EH (cell line): ENCODE results near the gene RNF183.

Experiments used
- DNase-seq: peaks from one replicate; pipeline ENCODE4 v3.0.0-alpha.2; 2015; ENCODE audit warnings: low read depth

RNF183 gene

GRCh38 chr9:113302792-113303418 is at the start of gene RNF183:
TSS of gene RNF183 (minus strand) at chr9:113303376. CDS start at chr9:113298184, 5,192 bp downstream.
- DNase-seq: no peak

DNA sequence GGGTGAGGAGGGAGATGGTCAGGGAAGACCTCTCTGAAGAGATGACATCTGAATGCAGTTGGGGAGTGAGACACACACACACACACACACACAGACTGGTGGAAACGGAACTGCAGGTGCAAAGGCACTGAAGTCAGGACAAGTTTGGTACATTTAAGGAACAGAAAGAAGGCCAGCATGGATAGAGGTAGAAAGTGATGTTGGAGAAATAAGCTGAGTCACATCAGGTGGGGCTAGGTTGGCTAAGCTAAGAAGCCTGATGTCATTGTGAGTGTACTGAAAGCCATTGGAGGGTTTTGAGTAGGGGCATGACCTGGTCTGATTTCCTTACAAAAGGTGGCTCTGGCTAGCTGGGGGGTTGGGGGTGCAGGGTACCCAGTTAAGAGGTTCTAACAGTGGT is 49.2 kb upstream of the RNF183 start:
- no peak for DNase-seq

DNA sequence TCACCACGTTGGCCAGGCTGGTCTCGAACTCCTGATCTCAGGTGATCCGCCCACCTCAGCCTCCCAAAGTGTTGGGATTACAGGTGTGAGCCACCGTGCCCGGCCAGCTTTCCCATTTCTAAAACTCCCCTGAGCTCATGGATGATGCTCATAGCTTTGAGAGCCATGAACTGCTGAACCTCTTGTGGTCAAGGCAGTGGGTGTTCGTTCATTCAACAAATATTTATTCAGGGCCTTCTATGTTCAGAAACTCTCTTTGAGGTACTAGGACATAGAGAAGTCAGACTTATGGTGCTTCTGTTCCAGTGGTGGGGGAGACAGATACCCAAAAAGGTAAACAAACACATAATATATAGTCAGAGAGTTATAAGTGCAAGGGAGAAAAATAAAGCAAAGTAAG is 48.8 kb upstream of the RNF183 start:
- DNase-seq: no peak

- no peak for DNase-seq
These were observed 47.8 kb upstream of the RNF183 start for GRCh38 chr9:113350937-113351336.

- DNase-seq: no peak
These were observed 47.0 kb upstream of the RNF183 start for GRCh38 chr9:113350107-113350661.

DNA sequence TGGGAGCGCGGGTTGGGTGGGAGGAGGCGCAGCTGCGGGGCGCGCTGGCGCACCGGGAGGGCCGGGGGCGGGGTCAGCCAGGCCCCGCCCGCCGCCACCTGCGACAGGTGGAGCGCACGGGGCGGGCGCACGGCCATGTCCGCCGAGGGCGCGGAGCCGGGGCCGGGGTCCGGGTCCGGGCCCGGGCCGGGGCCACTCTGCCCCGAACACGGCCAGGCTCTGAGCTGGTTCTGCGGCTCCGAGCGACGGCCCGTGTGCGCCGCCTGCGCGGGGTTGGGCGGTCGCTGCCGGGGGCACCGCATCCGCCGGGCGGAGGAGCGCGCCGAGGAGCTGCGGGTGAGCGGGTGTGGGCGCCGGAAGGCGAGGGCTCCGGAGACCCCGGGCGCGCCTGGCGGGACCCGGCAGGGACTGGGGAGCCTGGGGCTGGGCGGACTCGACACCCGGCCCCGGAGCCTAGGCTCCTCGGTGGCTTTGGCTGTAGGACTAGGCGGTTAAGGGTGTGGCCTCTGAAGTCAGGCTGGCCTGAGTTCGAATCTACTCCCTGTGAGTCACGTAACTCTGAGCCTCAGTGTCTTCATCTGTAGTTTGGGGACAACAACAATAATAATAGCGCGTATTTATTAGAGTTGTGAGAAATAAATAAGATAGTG is 46.4 kb upstream of the RNF183 start, which contains the start of gene BSPRY:
TSS of gene BSPRY (plus strand) at position 97 of the 650 bp plus-strand sequence. CDS start at position 136, 39 bp downstream.
- DNase-seq: no peak

DNA sequence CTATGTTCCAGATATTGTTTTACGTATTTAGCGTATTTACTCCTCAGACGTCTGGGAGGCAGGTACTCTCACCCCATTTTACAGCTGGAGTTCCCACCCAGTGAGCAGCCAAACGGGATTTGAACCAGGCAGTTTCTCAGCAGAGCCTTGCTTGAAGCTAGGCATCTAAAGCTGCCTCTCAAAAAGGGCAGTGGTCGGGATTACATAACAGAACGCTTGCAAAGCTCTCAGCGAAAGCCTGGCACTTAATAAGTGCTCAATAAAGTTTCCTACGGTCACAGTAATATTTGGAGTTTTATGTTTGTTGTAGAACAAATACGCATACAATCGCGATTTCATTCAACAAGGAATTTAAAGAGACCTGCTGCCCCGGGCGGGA is 45.9 kb upstream of the RNF183 start:
- no peak for DNase-seq

GRCh38 chr9:113348437-113348836 is 45.3 kb upstream of the RNF183 start:
- DNase-seq: no peak

- DNase-seq: no peak
These were observed 42.5 kb upstream of the RNF183 start for GRCh38 chr9:113345671-113346070.

DNA sequence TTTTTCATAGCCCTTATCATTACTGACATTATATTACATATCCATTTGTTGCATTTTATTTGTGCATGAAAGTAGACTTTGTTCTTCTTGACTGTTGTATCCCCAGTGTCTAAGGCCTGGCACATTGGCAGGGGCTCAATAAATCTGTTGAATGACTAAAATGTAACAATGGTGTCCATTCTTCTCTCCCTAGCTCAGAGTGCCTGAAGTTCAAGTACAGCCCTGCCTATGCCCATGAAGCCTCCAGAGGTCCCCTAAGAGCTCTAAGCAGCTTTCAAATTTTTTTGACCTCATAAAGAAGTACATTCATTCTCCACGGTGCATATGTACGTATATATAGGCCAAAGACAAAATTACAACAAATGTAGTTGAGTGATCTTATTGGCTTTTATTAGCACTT is 42.0 kb upstream of the RNF183 start:
- DNase-seq: no peak

DNA sequence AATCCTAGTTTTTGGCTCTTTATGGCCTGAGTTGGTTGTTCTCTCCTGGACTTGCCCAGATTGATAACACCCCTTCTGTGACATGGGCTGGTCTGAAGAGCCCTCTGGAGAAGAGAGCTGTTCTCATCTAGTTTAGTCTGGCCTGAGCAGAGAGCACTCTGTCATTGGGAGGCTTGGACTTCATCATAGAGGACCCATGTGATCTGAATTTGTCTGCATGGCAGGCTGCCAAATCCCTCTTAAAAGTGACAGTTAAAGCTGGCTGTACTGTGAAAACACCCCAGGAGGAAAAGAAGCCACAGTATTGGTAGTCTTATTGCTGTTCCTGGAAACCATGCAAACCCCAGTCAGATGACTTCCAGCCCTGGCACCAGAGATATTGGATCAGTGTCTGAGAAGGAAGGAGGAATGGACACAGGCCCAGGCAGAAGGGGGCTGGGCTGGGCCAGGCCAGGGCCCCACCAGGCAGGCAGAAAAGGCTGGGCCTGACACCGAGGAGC is 40.6 kb upstream of the RNF183 start:
- DNase-seq: peak; percentile 83

DNA sequence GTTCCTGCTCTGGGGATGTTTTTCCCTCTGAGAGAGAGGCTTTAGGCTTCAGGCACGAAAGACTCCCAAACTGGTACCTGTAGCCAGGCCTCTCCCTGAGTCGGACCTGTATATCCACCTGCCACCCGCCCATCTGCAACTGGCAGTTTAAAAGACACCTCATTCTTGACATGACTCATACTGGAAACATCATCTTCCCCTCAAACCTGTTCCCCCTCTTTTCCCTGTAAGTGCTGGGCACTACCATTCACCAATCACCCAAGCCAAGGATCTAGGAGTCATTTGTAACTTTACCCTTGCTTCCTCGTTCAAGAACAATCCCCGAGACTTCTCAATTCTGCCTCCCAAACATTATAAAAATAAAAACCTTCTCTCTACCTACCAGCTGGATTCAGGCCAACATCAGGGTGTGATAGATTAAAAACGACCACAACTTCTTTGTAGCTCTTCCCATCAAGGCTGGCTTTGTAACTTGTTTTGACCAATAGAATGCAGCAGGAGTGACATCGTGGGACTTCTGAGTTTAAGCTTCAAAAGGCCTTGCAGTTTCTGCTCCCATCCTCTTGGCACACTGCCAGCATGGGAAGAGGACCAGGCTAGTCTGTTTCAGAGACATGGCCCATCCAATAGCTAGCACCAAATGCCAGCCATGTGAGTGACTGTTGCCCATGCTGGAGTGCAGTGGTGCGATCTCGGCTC is 38.7 kb upstream of the RNF183 start:
- no peak for DNase-seq

GRCh38 chr9:113340011-113340699 is 37.0 kb upstream of the RNF183 start, which contains the start of gene WDR31:
TSS of gene WDR31 (minus strand) at chr9:113340275. CDS start at chr9:113332022, 8,253 bp downstream.
- DNase-seq: peak; percentile 88

DNA sequence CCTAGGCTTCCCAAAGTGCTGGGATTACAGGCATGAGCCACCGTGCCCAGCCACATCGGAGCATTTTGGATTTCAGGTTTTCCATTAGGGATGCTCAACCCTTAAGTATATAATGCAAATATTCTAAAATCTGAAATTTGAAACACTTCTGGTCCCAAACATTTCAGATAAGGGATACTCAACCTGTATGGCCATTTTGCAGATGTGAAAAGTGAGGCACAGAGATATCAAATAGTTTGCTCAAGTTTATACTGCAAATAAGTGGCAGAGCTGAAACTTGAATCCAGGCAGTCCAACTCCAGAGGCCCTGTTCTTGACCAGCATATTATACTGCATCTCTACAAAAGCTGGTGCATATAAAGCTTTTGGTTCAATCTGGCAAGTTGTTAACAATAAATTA is 34.5 kb upstream of the RNF183 start:
- DNase-seq: no peak

DNA sequence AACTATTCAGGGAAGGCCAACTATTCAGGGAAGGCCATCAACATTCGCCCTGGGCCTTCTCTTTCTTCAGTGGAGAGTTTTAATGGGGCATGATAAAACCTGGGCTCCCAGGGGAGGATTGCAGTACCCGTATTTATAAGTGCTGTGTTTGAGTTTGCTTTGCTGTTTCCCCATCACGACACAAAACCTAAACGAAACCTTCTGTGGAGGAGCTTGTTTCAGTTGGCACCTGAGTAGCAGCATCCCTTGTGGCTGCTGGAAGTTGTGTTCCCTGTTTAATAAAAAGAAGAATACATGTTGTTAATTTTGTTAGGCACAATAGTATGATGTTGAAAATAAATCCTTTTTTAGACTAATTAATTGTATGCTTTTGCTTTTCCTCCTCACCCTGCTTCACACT is 28.6 kb upstream of the RNF183 start:
- DNase-seq: no peak

DNA sequence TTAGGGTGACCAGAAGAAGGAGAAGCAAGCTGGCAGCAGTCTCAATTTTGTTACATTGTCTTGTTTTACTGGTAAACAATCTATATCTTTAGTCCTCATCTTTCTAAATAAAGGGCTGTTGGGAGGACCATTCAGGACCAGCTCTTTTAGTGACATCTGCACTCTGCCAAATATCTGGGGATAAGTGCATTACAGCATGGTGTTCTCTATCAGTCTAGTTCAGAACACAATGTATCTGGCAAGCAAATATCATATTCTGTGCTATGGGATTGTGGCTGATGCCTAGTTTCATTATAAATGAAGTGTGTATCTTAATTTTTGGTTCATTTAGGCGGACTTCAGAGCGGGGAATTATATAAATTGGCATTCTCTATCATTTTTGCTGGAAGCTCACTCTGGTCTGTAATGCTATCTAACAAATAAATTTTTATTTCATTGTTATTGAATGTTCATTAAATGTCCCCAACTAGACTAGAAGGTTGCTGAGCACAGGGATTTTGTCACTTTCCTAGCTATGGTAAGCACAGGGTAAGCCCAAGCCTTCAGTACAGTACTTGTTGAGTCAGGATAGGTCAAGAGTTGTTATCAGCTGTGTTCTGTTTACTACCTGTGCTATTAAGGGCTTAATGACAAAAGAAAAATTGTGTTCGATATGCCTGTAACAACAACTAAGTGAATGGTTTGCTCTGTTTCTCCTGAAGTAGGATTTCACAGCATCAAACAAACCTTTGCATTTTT is 25.0 kb upstream of the RNF183 start:
- DNase-seq: no peak

- DNase-seq: no peak
These were observed 23.1 kb upstream of the RNF183 start for GRCh38 chr9:113326230-113326629.

GRCh38 chr9:113322671-113323070 is 19.5 kb upstream of the RNF183 start:
- no peak for DNase-seq

DNA sequence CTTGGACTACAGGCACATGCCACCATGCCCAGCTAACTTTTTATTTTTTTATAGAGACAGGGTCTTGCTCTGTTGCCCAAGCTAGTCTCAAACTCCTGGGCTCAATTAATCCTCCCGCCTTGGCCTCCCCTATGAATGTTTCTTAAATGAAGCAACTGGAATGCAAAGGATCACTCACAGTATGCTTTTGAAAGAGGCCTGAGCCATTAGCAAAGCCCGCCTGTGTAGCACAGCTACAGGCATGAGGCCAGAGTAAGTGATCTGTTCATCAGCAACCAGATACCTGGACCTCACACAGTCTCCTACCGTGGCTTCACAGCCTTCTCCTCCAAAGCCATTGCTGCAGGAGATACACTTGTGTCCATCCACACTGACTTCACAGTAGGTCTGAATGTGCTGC is 16.9 kb upstream of the RNF183 start:
- no peak for DNase-seq

- DNase-seq: no peak
These were observed 15.9 kb upstream of the RNF183 start for GRCh38 chr9:113319054-113319453.

DNA sequence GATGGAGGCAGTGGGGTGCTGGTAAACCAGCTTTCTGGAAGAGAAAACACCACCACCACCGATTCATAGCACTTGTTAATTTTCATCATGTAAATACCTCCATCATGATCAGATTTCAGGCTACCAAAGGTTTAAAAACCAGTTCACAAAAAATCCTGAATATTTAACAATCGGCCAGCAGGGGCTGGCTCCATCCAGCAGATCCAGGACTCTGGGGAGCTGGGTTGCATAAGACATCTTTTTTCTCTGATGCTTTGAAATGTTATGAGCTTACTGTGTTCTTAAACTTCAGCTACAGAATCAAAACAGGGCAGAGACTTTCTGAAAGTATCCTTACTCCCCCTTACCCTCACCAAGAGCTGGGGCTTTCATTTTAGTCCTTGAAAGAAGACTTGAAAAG is 14.6 kb upstream of the RNF183 start:
- DNase-seq: no peak
